ENCODE data around the gene PLCXD1. TPM values are rescaled to one million over a fixed set of nuclear protein-coding genes. Genes with fewer than 3 reads are reported as not detected.

Gene PLCXD1
- total RNA-seq, 1 donor from 2014 or later, result 25.7 TPM

DNA sequence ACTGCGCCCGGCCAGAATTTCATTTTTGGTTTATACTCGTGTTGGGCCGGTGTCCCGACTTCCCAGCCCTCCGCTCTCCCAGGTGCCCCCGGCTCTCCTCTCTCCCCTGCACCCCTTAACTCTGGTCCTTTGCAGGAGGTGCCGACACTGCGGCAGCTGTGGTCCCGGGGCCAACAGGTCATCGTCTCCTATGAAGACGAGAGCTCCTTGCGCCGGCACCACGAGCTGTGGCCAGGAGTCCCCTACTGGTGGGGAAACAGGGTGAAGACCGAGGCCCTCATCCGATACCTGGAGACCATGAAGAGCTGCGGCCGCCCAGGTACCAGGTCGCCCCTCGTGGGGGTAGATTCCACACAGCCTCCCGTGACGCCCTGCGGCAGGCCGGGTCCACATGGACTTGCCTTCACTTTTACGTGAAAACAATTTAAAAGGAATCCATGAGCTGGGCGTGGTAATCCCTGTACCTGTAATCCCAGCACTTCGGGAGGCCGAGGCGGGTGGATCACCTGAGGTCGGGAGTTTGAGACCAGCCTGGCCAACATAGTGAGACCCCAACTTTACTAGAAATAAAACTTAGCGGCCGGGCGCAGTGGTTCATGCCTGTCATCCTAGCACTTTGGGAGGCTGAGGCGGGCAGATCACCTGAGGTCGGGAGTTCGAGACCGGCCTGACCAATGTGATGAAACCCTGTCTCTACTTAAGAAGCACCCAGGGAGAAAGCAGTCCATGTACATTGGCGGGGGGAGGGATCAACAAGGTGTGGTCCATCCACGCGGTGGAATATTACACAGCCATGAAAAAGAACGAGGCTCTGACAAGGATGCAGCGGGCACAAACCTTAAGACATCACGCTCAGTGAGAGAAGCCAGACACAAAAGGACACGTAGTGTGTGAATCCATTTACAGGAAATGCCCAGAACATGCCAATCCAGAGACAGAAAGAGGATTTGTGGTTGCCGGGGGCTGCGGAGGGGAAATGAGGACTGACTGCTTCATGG, 12.0 kb downstream of the PLCXD1 start:
- peaks cover 12% of the 10 kb centered on the region for H3K36me3 ChIP-seq
- no peak overlapping the region for H3K27ac ChIP-seq
- DNase-seq (ENCODE audit: low spot score), result no peak
- H3K36me3 Mint-ChIP-seq, result peaks cover 30% of the 10 kb centered on the region
- H3K27ac Mint-ChIP-seq, result no peak overlapping the region
- TF ChIP-seq CTCF (IDR thresholded peaks at IDR 0.05) (no peak), EZH2phosphoT487 (IDR thresholded peaks at IDR 0.05) (no peak), EZH2 (IDR thresholded peaks at IDR 0.05) (no peak)
- H3K4me1 Mint-ChIP-seq, result no peaks in the 10 kb centered on the region
- H3K79me2 ChIP-seq (ENCODE audit: low read depth), result no peaks in the 10 kb centered on the region
- no peaks in the 10 kb centered on the region for H3F3A ChIP-seq (ENCODE audit: low read depth)
- H3K9ac ChIP-seq, result no peak overlapping the region
- peaks cover under 1% of the 10 kb centered on the region for H4K20me1 ChIP-seq (ENCODE audit: low read depth)
- H3K4me3 ChIP-seq, result no peak overlapping the region
- H3K4me3 Mint-ChIP-seq, result no peak overlapping the region
- H3K4me1 ChIP-seq, result no peaks in the 10 kb centered on the region
- H2AFZ ChIP-seq (replicated peaks), result no peak overlapping the region
- H3K9me3 ChIP-seq (ENCODE audit: low read depth), result no peaks in the 10 kb centered on the region
- H3K27me3 Mint-ChIP-seq (ENCODE audit: insufficient read depth, low read depth), result peaks cover 6% of the 10 kb centered on the region
- peaks cover 2% of the 10 kb centered on the region for H3K9me3 Mint-ChIP-seq
- H3K27me3 ChIP-seq, result no peaks in the 10 kb centered on the region
- no peak overlapping the region for H3K4me2 ChIP-seq

GRCh38 chrX:295136-295535, 14.0 kb downstream of the PLCXD1 start:
- Histone ChIP-seq H3F3A (ENCODE audit: low read depth) (no peaks in the 10 kb centered on the region), H3K27ac (no peak overlapping the region), H3K27me3 (no peaks in the 10 kb centered on the region), H3K4me1 (no peaks in the 10 kb centered on the region), H2AFZ (replicated peaks) (no peak overlapping the region), H3K79me2 (ENCODE audit: low read depth) (no peaks in the 10 kb centered on the region), H3K9me3 (ENCODE audit: low read depth) (no peaks in the 10 kb centered on the region), H3K4me3 (no peak overlapping the region), H3K36me3 (peaks cover 14% of the 10 kb centered on the region), H4K20me1 (ENCODE audit: low read depth) (no peaks in the 10 kb centered on the region), H3K9ac (no peak overlapping the region), H3K4me2 (no peak overlapping the region)
- Mint-ChIP-seq H3K4me3 (no peak overlapping the region), H3K36me3 (peaks cover 40% of the 10 kb centered on the region), H3K27me3 (ENCODE audit: insufficient read depth, low read depth) (peaks cover 6% of the 10 kb centered on the region), H3K9me3 (peaks cover 2% of the 10 kb centered on the region), H3K27ac (no peak overlapping the region), H3K4me1 (no peaks in the 10 kb centered on the region)
- DNase-seq (ENCODE audit: low spot score), result no peak
- no peak for TF ChIP-seq CTCF (IDR thresholded peaks at IDR 0.05)
- no peak for TF ChIP-seq EZH2phosphoT487 (IDR thresholded peaks at IDR 0.05)
- no peak for TF ChIP-seq EZH2 (IDR thresholded peaks at IDR 0.05)

DNA sequence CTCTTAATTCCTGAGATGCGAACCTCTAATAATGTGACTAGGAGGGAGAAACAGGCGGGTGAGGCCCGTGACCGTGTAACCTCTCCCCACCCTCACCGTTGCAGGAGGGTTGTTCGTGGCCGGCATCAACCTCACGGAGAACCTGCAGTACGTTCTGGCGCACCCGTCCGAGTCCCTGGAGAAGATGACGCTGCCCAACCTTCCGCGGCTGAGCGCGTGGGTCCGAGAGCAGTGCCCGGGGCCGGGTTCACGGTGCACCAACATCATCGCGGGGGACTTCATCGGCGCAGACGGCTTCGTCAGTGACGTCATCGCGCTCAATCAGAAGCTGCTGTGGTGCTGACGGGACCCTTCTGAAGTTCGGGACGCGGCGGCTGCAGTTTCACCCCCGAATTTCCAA, 17.8 kb downstream of the PLCXD1 start:
- peaks cover 33% of the 10 kb centered on the region for H3K36me3 Mint-ChIP-seq
- DNase-seq (ENCODE audit: low spot score), result no peak
- H3K4me3 Mint-ChIP-seq, result no peak overlapping the region
- H3K79me2 ChIP-seq (ENCODE audit: low read depth), result no peaks in the 10 kb centered on the region
- H3K9me3 ChIP-seq (ENCODE audit: low read depth), result no peaks in the 10 kb centered on the region
- H3K27ac Mint-ChIP-seq, result no peak overlapping the region
- no peak overlapping the region for H3K4me2 ChIP-seq
- peaks cover 8% of the 10 kb centered on the region for H3K36me3 ChIP-seq
- peaks cover 3% of the 10 kb centered on the region for H3K27me3 Mint-ChIP-seq (ENCODE audit: insufficient read depth, low read depth)
- peaks cover 14% of the 10 kb centered on the region for H3F3A ChIP-seq (ENCODE audit: low read depth)
- no peak overlapping the region for H3K27ac ChIP-seq
- H3K27me3 ChIP-seq, result no peaks in the 10 kb centered on the region
- no peak overlapping the region for H2AFZ ChIP-seq (replicated peaks)
- no peaks in the 10 kb centered on the region for H3K4me1 Mint-ChIP-seq
- H3K9me3 Mint-ChIP-seq, result no peaks in the 10 kb centered on the region
- H3K9ac ChIP-seq, result no peak overlapping the region
- H4K20me1 ChIP-seq (ENCODE audit: low read depth), result no peaks in the 10 kb centered on the region
- no peaks in the 10 kb centered on the region for H3K4me1 ChIP-seq
- no peak for TF ChIP-seq CTCF (IDR thresholded peaks at IDR 0.05)
- TF ChIP-seq EZH2 (IDR thresholded peaks at IDR 0.05), result no peak
- no peak for TF ChIP-seq EZH2phosphoT487 (IDR thresholded peaks at IDR 0.05)
- no peak overlapping the region for H3K4me3 ChIP-seq

Data from neural progenitor cell (in vitro differentiated cells).